ENCODE results near the gene GPR84.
"Not testable (repeated sequence)": the region's sequence is repeated elsewhere in the genome, so short reads cannot be mapped to it uniquely, and the experiment has no call there.

The GPR84 gene

DNA sequence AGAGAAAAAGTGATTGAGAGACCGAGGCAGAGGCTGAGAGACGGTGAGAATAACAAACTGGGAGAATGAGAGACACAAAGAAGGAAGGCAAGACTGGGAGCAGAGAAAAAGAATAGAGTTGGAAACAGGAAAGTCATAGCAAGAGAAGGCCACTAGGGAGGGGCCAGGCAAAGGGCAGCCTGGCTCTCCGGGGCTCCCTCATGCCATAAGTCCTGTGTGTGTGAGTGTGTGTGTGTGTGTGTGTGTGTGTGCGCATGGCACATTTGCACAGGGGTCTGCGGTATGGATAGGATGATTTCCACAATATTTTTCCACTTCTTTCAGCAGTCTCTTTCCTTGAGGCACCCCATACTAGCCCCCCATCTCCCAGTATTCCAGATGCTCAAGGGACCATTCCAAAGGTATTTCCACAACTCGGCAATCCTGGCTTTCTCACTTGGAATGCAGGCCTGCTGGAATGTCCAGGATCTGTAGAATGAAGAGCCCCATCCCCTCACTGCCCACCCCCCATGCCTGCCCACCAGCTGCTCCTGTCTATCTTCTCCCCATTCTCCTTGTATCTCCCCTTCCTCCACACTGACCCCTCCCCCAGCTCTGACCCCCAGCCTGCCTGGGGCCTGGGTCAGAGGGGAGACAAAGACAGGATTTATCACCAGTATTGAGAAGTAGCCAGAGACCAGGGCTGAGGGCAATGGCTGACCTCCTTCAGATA, 9.0 kb downstream of the GPR84 start:
- no peak for ATAC-seq
- TF ChIP-seq ZFP30 (CRISPR knock-in tag; IDR thresholded peaks at IDR 0.05) (no peak), GLIS3 (CRISPR knock-in tag; IDR thresholded peaks at IDR 0.05) (no peak), CSDC2 (CRISPR knock-in tag; IDR thresholded peaks at IDR 0.05) (no peak)
- TF ChIP-seq, protein P1, sequence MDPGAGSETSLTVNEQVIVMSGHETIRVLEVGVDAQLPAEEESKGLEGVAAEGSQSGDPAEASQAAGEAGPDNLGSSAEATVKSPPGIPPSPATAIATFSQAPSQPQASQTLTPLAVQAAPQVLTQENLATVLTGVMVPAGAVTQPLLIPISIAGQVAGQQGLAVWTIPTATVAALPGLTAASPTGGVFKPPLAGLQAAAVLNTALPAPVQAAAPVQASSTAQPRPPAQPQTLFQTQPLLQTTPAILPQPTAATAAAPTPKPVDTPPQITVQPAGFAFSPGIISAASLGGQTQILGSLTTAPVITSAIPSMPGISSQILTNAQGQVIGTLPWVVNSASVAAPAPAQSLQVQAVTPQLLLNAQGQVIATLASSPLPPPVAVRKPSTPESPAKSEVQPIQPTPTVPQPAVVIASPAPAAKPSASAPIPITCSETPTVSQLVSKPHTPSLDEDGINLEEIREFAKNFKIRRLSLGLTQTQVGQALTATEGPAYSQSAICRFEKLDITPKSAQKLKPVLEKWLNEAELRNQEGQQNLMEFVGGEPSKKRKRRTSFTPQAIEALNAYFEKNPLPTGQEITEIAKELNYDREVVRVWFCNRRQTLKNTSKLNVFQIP (CRISPR knock-in tag; IDR thresholded peaks at IDR 0.05; ENCODE audit: borderline replicate concordance, low read depth), result no peak

DNA sequence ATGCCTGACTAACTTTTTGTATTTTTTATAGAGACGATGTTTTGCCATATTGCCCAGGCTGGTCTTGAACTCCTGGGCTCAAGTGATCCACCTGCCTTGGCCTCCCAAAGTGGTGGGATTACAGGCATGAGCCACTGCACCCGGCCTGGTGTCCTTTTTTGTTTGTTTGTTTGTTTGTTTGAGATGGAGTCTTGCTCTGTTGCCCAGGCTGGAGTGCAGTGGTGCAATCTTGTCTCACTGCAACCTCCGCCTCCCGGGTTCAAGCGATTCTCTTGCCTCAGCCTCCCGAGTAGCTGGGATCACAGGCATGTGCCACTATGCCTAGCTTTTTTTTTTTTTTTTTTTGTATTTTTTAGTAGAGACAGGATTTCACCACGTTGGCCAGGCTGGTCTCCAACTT, 10.0 kb downstream of the GPR84 start:
- not testable (repeated sequence) for ATAC-seq

DNA sequence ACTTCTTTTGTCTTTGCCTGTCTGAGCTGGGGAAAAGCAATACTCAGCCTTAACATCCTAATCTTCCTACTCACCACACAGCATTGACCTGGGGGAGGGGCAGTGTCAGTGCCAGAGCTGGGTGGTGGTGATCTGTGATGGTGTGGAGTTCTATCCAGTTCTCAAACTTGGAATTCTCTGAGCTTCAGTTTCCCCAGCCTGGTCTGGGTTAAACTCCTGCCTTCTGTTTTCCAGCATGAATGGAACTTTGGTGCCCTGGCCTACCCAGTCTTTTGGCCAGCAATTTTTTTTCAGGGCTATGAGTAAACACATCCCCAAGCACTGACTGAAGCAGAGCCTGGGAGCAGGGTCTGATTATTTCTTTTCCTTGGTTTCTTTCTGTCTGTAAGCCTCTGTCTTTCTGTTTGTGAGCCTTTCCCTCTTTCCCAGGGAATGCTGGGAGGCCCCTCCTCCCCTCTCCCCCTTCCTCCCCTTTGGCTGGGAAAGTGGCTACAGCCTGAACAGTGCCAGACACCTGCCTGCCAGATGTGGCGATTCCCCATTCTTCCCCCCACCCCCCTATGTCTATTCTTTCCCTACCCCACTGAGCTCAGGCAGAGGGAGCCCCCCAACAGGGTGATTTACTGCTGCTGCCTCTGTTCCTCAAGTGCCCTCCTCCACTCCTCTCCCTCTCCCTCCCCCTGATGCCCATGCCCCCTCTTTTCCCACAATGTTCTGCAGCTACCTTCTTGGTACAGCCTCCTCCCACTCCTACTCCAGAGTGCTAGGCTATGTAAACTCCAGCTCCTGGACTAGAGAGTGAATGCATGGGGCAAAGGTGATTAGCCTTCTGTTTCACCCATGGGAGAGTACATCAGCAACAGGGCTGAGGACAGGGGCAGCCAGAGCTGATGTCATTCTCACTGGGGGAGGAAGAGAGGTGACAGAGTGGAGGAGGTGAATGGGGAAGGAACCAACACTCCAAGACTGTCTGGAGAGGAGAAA, 11.1 kb downstream of the GPR84 start:
- ATAC-seq, result peak; percentile 61
- no peak for TF ChIP-seq ESRRG (CRISPR knock-in tag; IDR thresholded peaks at IDR 0.05)
- TF ChIP-seq RARB (CRISPR knock-in tag; IDR thresholded peaks at IDR 0.05), result no peak
- TF ChIP-seq TCF4 (CRISPR knock-in tag; IDR thresholded peaks at IDR 0.05; ENCODE audit: borderline replicate concordance), result peak; percentile 77; the same call in 1 of the 2 replicates
- no peak for TF ChIP-seq PPARA (CRISPR knock-in tag; IDR thresholded peaks at IDR 0.05; ENCODE audit: borderline replicate concordance)
- peak; percentile 24; the same call in 1 of the 2 replicates for TF ChIP-seq GLIS3 (CRISPR knock-in tag; IDR thresholded peaks at IDR 0.05)

DNA sequence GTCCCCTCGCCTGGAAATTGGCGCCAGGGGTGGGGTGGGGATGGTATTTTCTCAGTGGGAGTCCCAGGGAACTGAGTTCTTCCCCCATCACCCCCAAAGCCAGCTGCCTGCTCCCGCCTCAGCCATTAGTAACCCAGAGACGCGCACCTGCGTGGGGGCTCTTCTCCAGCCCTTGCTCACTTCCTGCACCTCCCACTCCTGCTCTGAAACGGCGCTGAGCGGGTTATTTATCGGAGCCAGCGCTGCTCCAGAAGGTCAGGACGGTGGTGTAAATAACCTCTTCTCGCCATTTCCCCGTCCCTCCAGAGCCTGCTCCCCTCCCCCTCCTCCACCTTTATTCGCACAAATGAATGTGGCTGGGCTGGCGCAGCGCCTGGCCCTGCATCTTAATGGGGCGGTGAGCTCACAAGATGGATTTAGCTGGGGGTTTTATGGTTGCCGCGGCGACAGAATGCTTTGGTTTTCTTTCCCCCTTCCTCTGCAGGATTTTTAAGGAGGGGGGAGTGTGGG, 12.2 kb downstream of the GPR84 start:
- ATAC-seq, result peak; percentile 61
- no peak for TF ChIP-seq GLIS3 (CRISPR knock-in tag; IDR thresholded peaks at IDR 0.05)
- no peak for TF ChIP-seq ZC3H10 (CRISPR knock-in tag; IDR thresholded peaks at IDR 0.05)
- no peak for TF ChIP-seq ZNF8 (CRISPR knock-in tag; IDR thresholded peaks at IDR 0.05)
- no peak for TF ChIP-seq ISL1 (CRISPR knock-in tag; IDR thresholded peaks at IDR 0.05)
- no peak for TF ChIP-seq PPARA (CRISPR knock-in tag; IDR thresholded peaks at IDR 0.05; ENCODE audit: borderline replicate concordance)
- no peak for TF ChIP-seq BACH2 (CRISPR knock-in tag; IDR thresholded peaks at IDR 0.05; ENCODE audit: borderline replicate concordance)
- no peak for TF ChIP-seq TCF4 (CRISPR knock-in tag; IDR thresholded peaks at IDR 0.05; ENCODE audit: borderline replicate concordance)
- TF ChIP-seq, protein P1 (CRISPR knock-in tag; IDR thresholded peaks at IDR 0.05; ENCODE audit: borderline replicate concordance, low read depth), result no peak
- TF ChIP-seq CSDC2 (CRISPR knock-in tag; IDR thresholded peaks at IDR 0.05), result no peak

DNA sequence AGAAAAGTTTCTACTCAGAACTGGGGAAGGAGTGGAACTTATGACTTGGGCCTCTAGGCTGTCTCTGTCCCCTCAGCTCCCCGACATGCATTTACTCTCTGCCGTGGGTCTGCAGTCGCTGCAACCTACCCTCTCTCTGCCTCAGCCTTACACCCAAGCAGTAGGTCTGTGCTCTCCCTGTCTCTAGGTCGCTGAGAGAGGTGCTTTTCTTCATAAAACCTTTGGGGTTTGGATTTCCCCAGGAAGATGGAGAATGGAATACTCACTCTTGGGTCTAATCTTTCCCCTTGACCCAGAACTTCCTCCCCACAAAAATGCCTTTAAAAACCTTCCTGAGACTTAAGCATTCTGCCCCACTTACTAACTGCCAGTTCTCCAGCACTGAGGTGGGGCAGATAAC, 12.9 kb downstream of the GPR84 start:
- TF ChIP-seq ZFP30 (CRISPR knock-in tag; IDR thresholded peaks at IDR 0.05) (no peak), ISL1 (CRISPR knock-in tag; IDR thresholded peaks at IDR 0.05) (no peak)
- TF ChIP-seq, protein P2, sequence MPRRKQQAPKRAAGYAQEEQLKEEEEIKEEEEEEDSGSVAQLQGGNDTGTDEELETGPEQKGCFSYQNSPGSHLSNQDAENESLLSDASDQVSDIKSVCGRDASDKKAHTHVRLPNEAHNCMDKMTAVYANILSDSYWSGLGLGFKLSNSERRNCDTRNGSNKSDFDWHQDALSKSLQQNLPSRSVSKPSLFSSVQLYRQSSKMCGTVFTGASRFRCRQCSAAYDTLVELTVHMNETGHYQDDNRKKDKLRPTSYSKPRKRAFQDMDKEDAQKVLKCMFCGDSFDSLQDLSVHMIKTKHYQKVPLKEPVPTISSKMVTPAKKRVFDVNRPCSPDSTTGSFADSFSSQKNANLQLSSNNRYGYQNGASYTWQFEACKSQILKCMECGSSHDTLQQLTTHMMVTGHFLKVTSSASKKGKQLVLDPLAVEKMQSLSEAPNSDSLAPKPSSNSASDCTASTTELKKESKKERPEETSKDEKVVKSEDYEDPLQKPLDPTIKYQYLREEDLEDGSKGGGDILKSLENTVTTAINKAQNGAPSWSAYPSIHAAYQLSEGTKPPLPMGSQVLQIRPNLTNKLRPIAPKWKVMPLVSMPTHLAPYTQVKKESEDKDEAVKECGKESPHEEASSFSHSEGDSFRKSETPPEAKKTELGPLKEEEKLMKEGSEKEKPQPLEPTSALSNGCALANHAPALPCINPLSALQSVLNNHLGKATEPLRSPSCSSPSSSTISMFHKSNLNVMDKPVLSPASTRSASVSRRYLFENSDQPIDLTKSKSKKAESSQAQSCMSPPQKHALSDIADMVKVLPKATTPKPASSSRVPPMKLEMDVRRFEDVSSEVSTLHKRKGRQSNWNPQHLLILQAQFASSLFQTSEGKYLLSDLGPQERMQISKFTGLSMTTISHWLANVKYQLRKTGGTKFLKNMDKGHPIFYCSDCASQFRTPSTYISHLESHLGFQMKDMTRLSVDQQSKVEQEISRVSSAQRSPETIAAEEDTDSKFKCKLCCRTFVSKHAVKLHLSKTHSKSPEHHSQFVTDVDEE (CRISPR knock-in tag; IDR thresholded peaks at IDR 0.05), result no peak
- ATAC-seq, result no peak

DNA sequence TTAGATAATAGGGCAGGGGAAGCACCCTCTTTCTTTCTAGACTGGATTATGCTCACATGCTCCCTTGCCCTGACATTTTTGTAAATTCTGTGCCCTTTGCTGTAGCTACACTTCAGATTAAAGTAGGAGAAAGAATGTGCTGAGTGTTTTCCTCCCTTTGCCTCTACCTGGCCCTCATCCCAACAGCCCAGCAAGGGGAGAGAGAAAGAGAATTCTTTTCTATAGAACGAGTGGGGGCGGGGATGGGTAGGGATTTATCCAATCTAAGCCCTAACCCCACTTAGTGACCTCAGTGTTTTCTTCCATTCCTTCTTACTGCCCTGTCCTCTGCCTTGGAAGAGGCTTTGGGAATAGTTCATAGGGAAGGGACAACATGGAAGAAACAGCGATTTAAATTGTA, 13.5 kb downstream of the GPR84 start:
- no peak for ATAC-seq
- TF ChIP-seq, protein P2 (CRISPR knock-in tag; IDR thresholded peaks at IDR 0.05), result no peak
- TF ChIP-seq ESRRG (CRISPR knock-in tag; IDR thresholded peaks at IDR 0.05), result no peak
- TF ChIP-seq ZFP3 (CRISPR knock-in tag; IDR thresholded peaks at IDR 0.05), result no peak
- TF ChIP-seq ARNTL (CRISPR knock-in tag; IDR thresholded peaks at IDR 0.05; ENCODE audit: borderline replicate concordance, low read depth), result no peak
- TF ChIP-seq TCF4 (CRISPR knock-in tag; IDR thresholded peaks at IDR 0.05; ENCODE audit: borderline replicate concordance), result no peak
- no peak for TF ChIP-seq ZNF8 (CRISPR knock-in tag; IDR thresholded peaks at IDR 0.05)
- TF ChIP-seq, protein P3, sequence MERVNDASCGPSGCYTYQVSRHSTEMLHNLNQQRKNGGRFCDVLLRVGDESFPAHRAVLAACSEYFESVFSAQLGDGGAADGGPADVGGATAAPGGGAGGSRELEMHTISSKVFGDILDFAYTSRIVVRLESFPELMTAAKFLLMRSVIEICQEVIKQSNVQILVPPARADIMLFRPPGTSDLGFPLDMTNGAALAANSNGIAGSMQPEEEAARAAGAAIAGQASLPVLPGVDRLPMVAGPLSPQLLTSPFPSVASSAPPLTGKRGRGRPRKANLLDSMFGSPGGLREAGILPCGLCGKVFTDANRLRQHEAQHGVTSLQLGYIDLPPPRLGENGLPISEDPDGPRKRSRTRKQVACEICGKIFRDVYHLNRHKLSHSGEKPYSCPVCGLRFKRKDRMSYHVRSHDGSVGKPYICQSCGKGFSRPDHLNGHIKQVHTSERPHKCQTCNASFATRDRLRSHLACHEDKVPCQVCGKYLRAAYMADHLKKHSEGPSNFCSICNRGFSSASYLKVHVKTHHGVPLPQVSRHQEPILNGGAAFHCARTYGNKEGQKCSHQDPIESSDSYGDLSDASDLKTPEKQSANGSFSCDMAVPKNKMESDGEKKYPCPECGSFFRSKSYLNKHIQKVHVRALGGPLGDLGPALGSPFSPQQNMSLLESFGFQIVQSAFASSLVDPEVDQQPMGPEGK (CRISPR knock-in tag; IDR thresholded peaks at IDR 0.05; ENCODE audit: borderline replicate concordance), result no peak
- no peak for TF ChIP-seq ZNF565 (CRISPR knock-in tag; conservative IDR thresholded peaks at IDR 0.05; ENCODE audit: low read depth)
- no peak for TF ChIP-seq ZFP30 (CRISPR knock-in tag; IDR thresholded peaks at IDR 0.05)
- TF ChIP-seq RARB (CRISPR knock-in tag; IDR thresholded peaks at IDR 0.05), result no peak
- TF ChIP-seq PPARA (CRISPR knock-in tag; IDR thresholded peaks at IDR 0.05; ENCODE audit: borderline replicate concordance), result no peak
